ENCODE results near the gene SIRT7.

- TF ChIP-seq JUN (IDR thresholded peaks at IDR 0.05; ENCODE audit: borderline replicate concordance, insufficient read depth, insufficient read length, low read depth) (no peak), CTCF (IDR thresholded peaks at IDR 0.05; ENCODE audit: extremely low read depth in 1 of 2, insufficient read depth in 1 of 2, low read depth in 1 of 2, low read length in 2 of 2) (no peak), MYC (IDR thresholded peaks at IDR 0.05; ENCODE audit: low read depth, low read length) (no peak)
Observed at GRCh38 chr17:81903896-81904599, 13.9 kb downstream of the SIRT7 start.
